GM21367 (cell line): ENCODE results near the gene CT45A9.
"Not testable (repeated sequence)": the region's sequence is repeated elsewhere in the genome, so short reads cannot be mapped to it uniquely, and the experiment has no call there.

ENCODE experiments used
- ATAC-seq: cut with Tn5 transposase; IDR thresholded peaks from one replicate; pipeline ENCODE4 v1.9.1; 2021; ENCODE audit not compliant: unreplicated experiment

CT45A9 gene

GRCh38 chrX:135871712-135872111, at the start of gene CT45A9:
CT45A9 (minus strand) TSS chrX:135871812; CDS start chrX:135868061, 3,751 bp downstream.
- ATAC-seq, result not testable (repeated sequence)

- ATAC-seq, result not testable (repeated sequence)
These were observed 48.9 kb upstream of the CT45A9 start for GRCh38 chrX:135920516-135920915.

GRCh38 chrX:135914404-135914803, 42.8 kb upstream of the CT45A9 start:
- no peak for ATAC-seq

GRCh38 chrX:135910251-135910650, 38.6 kb upstream of the CT45A9 start:
- ATAC-seq, result no peak

- no peak for ATAC-seq
These were observed 21.7 kb upstream of the CT45A9 start, which contains the start of the genes CT45A10 and SAGE1 for GRCh38 chrX:135893294-135893817. CT45A10 (minus strand) TSS chrX:135893444; CDS start chrX:135885344, 8,100 bp downstream. SAGE1 (plus strand) TSS chrX:135893716; CDS start chrX:135896243, 2,527 bp downstream.

GRCh38 chrX:135892781-135893180, 21.2 kb upstream of the CT45A9 start:
- no peak for ATAC-seq

GRCh38 chrX:135890087-135890585, 18.5 kb upstream of the CT45A9 start:
- ATAC-seq, result no peak

- ATAC-seq, result not testable (repeated sequence)
These were observed 17.4 kb upstream of the CT45A9 start for GRCh38 chrX:135888976-135889375.

GRCh38 chrX:135888230-135888629, 16.6 kb upstream of the CT45A9 start:
- ATAC-seq, result not testable (repeated sequence)

GRCh38 chrX:135882741-135883140, 11.1 kb upstream of the CT45A9 start:
- not testable (repeated sequence) for ATAC-seq

- ATAC-seq, result not testable (repeated sequence)
These were observed 17.2 kb downstream of the CT45A9 start, which contains the start of gene CT45A8 for GRCh38 chrX:135854438-135854837. CT45A8 (minus strand) TSS chrX:135854538; CDS start chrX:135850783, 3,755 bp downstream.

GRCh38 chrX:135837180-135837579, 34.4 kb downstream of the CT45A9 start, which contains the start of gene CT45A7:
CT45A7 (minus strand) TSS chrX:135837280; CDS start chrX:135833533, 3,747 bp downstream.
- ATAC-seq, result not testable (repeated sequence)

- not testable (repeated sequence) for ATAC-seq
These were observed 51.7 kb downstream of the CT45A9 start, which contains the start of gene CT45A2 for GRCh38 chrX:135819912-135820311. CT45A2 (minus strand) TSS chrX:135820012; CDS start chrX:135816265, 3,747 bp downstream.
